CD14-positive monocyte (primary cell): ENCODE data around the gene ROBO4. TPM values are rescaled to one million over a fixed set of nuclear protein-coding genes. Genes with fewer than 3 reads are reported as not detected.

Source experiments
- DNase-seq, 3 donors: peaks; one replicate each; pipeline ENCODE4 v3.0.0-alpha.2; 2011 to 2022
- H2AFZ ChIP-seq: 2 replicates; pipeline ENCODE4 v1.6.0; 2012; ENCODE audit warnings: mild to moderate bottlenecking, low read depth, low read length, inconsistent platforms; ENCODE audit not compliant: insufficient read depth, poor library complexity, severe bottlenecking
- H3K27ac ChIP-seq, 2 donors: 1 replicate in 1 of 2; 2 replicates in 1 of 2; pipeline ENCODE4 v1.5.1; 2012 to 2013; ENCODE audit warnings: low read length in 2 of 2, control low read depth in 1 of 2, inconsistent platforms in 1 of 2, low read depth in 1 of 2, mild to moderate bottlenecking in 1 of 2
- H3K27me3 ChIP-seq, 2 donors: one replicate each; pipeline versions ENCODE4 v1.6.0 to v1.6.1; 2011 to 2013; ENCODE audit warnings: low read length in 2 of 2; ENCODE audit not compliant: control insufficient read depth in 2 of 2, insufficient read depth in 2 of 2
- H3K36me3 ChIP-seq, 2 donors: replicated peaks in 1 of 2; 1 replicate in 1 of 2; 2 replicates in 1 of 2; pipeline versions ENCODE4 v1.5.1 to v1.6.1; 2012 to 2013; ENCODE audit warnings: low read length in 2 of 2, control low read depth in 1 of 2, inconsistent platforms in 1 of 2, mild to moderate bottlenecking in 1 of 2; ENCODE audit not compliant: insufficient read depth in 2 of 2, control insufficient read depth in 1 of 2
- H3K4me1 ChIP-seq, 2 donors: 1 replicate in 1 of 2; 2 replicates in 1 of 2; pipeline versions ENCODE4 v1.5.1 to v1.6.1; 2012 to 2013; ENCODE audit warnings: low read length in 2 of 2, control low read depth in 1 of 2, inconsistent platforms in 1 of 2, mild to moderate bottlenecking in 1 of 2, moderate library complexity in 1 of 2; ENCODE audit not compliant: insufficient read depth in 2 of 2, control insufficient read depth in 1 of 2
- H3K4me2 ChIP-seq: replicated peaks from 2 replicates; pipeline ENCODE3; 2012; ENCODE audit warnings: low read length, moderate library complexity, mild to moderate bottlenecking; ENCODE audit not compliant: poor library complexity, severe bottlenecking; ENCODE audit errors: extremely low read depth
- H3K4me3 ChIP-seq, 3 experiments: fragments of 200-600 bp in 1 of 3; sonication (generic) in 1 of 3; replicated peaks in 1 of 3; 1 replicate in 2 of 3; 2 replicates in 1 of 3; pipeline ENCODE4 v1.5.1; 2011 to 2013; ENCODE audit warnings: low read length in 3 of 3, mild to moderate bottlenecking in 3 of 3, control low read depth in 2 of 3, low read depth in 2 of 3, inconsistent platforms in 1 of 3, moderate library complexity in 1 of 3
- H3K79me2 ChIP-seq: 2 replicates; pipeline ENCODE4 v1.6.0; 2012; ENCODE audit warnings: mild to moderate bottlenecking, control low read depth, inconsistent platforms, low read length, moderate library complexity; ENCODE audit not compliant: insufficient read depth
- H3K9ac ChIP-seq: 2 replicates; pipeline ENCODE4 v1.6.0; 2017; ENCODE audit warnings: low read length, mild to moderate bottlenecking; ENCODE audit not compliant: insufficient read depth, poor library complexity, severe bottlenecking
- H3K9me3 ChIP-seq, 2 donors: replicated peaks in 1 of 2; 1 replicate in 1 of 2; 2 replicates in 1 of 2; pipeline versions ENCODE4 v1.5.1 to v1.6.1; 2012 to 2013; ENCODE audit warnings: low read length in 2 of 2, control low read depth in 1 of 2; ENCODE audit not compliant: control insufficient read depth in 1 of 2, insufficient read depth in 1 of 2
- H4K20me1 ChIP-seq: 2 replicates; pipeline ENCODE4 v1.6.0; 2012; ENCODE audit warnings: mild to moderate bottlenecking, low read length, control low read depth, moderate library complexity; ENCODE audit not compliant: insufficient read depth
- H3K27ac Mint-ChIP-seq, 7 donors: one replicate each; pipeline ENCODE4 v1.8.0; 2020; ENCODE audit warnings: mild to moderate bottlenecking in 7 of 7, mixed read lengths in 7 of 7, moderate library complexity in 6 of 7, inconsistent platforms in 2 of 7
- H3K27me3 Mint-ChIP-seq, 3 donors: one replicate each; pipeline ENCODE4 v1.8.0; 2021 to 2022; ENCODE audit warnings: low read depth in 3 of 3, mild to moderate bottlenecking in 3 of 3, mixed read lengths in 3 of 3, moderate library complexity in 3 of 3, inconsistent platforms in 1 of 3
- H3K36me3 Mint-ChIP-seq, 2 donors: one replicate each; pipeline ENCODE4 v1.8.0; 2020; ENCODE audit warnings: mixed read lengths in 2 of 2, inconsistent platforms in 1 of 2, mild to moderate bottlenecking in 1 of 2
- H3K4me1 Mint-ChIP-seq: one replicate; pipeline ENCODE4 v1.8.0; 2020; ENCODE audit warnings: mild to moderate bottlenecking, mixed read lengths
- H3K4me3 Mint-ChIP-seq, 2 donors: one replicate each; pipeline ENCODE4 v1.8.0; 2020; ENCODE audit warnings: mild to moderate bottlenecking in 2 of 2, mixed read lengths in 2 of 2, moderate library complexity in 1 of 2
- H3K9me3 Mint-ChIP-seq, 7 donors: one replicate each; pipeline ENCODE4 v1.8.0; 2020 to 2022; ENCODE audit warnings: mixed read lengths in 7 of 7, mild to moderate bottlenecking in 6 of 7, moderate library complexity in 6 of 7, inconsistent platforms in 2 of 7
- CTCF ChIP-seq: fragments of 200-600 bp; IDR thresholded peaks from one replicate; pipeline ENCODE4 v1.8.0; 2022; ENCODE audit warnings: antibody characterized with exemption, mild to moderate bottlenecking
- WGBS: methylation state at CpG from one replicate; pipeline ENCODE4 v1.1.5; 2013; ENCODE audit warnings: missing lambda C conversion rate; ENCODE audit not compliant: insufficient coverage; 5-methylcytosine and 5-hydroxymethylcytosine counted together
- intact Hi-C, 2 donors: fragments of 100-400 bp; cut with micrococcal nuclease; formaldehyde crosslinking; loops; one replicate each; pipeline versions ENCODE4 v1.15.0 to v1.15.1; 2023
- polyA plus RNA-seq, 3 donors: library from polyadenylated mRNA; depleted of rRNA in 1 of 3; unstranded in 2 of 3; stranded (reverse) in 1 of 3; fragments of 300-500 nt in 2 of 3; fragments of >200 nt in 1 of 3; fragmentation: Illumina TruSeq in 2 of 3; gene quantifications; 1 replicate in 2 of 3; 2 replicates in 1 of 3; pipeline ENCODE4 v1.2.3, GENCODE V29; 2012 to 2021

Gene ROBO4
- polyA plus RNA-seq, 3 donors: 0.19 to 0.20 TPM; not detected in 1

DNA sequence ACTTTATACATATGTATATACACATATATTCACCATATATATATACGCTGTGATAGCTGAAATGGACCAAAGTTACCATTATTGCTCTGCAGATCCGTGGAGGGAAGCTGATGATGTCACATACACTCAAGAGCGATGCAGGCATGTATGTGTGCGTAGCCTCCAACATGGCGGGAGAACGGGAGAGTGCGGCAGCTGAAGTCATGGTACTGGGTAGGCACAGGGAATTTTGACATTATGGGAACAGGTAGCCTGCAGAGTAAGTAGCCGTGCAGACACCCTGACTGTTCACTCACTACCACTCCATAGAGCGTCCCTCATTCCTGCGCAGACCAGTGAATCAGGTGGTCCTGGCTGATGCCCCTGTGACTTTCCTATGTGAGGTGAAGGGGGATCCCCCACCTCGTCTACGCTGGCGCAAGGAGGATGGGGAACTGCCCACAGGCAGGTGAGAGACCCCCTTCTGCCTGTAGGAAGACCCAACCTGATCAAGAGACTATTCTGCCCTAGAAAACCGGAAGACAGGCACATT, 27.7 kb downstream of the ROBO4 start:
- no peaks in the 10 kb centered on the region for H3K36me3 ChIP-seq
- no peak for TF ChIP-seq CTCF
- H3K4me2 ChIP-seq: no peak overlapping the region
- H3K27me3 Mint-ChIP-seq: peaks cover 86 to 92% (median 88%) of the 10 kb centered on the region in 3 donors
- H4K20me1 ChIP-seq: no peaks in the 10 kb centered on the region
- H3K27me3 ChIP-seq: peaks cover 63 to 99% of the 10 kb centered on the region in 2 donors
- H3K9ac ChIP-seq: no peak overlapping the region
- no peak overlapping the region for H3K4me3 ChIP-seq
- peaks cover 4 to 17% of the 10 kb centered on the region in 2 donors for H3K4me1 ChIP-seq
- no peak overlapping the region for H3K27ac ChIP-seq
- no peaks in the 10 kb centered on the region for H3K79me2 ChIP-seq
- H2AFZ ChIP-seq: no peak overlapping the region
- 74% methylated on average over 4 of the region's 14 CpGs for WGBS
- peak overlapping the region in 1 of 2 donors; percentile 89 for H3K4me3 Mint-ChIP-seq
- H3K9me3 Mint-ChIP-seq: peaks cover 0 to 19% (median 4%) of the 10 kb centered on the region in 7 donors
- DNase-seq: no peak
- H3K36me3 Mint-ChIP-seq: peaks cover 0 to 6% of the 10 kb centered on the region in 2 donors
- no peak overlapping the region for H3K27ac Mint-ChIP-seq
- intact Hi-C loops: no loop called here
- H3K9me3 ChIP-seq: peaks cover 0 to 35% of the 10 kb centered on the region in 2 donors
- H3K4me1 Mint-ChIP-seq: peaks cover 31% of the 10 kb centered on the region

DNA sequence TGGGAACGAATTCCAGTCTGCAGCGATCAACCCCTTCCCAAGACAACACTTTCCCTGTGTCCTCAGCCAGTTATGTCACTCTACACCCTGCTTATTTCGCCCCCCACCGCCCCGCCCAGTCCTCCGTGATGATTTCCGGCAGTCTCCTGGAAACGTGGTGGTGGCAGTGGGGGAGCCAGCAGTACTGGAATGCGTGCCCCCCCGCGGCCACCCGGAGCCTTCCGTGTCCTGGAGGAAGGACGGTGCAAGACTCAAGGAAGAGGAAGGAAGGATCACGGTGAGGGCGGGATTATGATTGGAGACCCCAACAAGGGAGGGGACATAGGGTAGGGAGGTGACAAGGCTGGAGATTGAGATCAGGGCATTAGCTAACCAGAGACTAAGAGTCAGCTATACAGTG, 28.3 kb downstream of the ROBO4 start:
- Mint-ChIP-seq H3K36me3 (peaks cover 0 to 6% of the 10 kb centered on the region in 2 donors), H3K4me3 (peak overlapping the region in 1 of 2 donors; percentile 89), H3K27ac (no peak overlapping the region), H3K9me3 (peaks cover 0 to 18% (median 4%) of the 10 kb centered on the region in 7 donors), H3K27me3 (peaks cover 88 to 95% (median 89%) of the 10 kb centered on the region in 3 donors), H3K4me1 (peaks cover 31% of the 10 kb centered on the region)
- H3K27ac ChIP-seq: no peak overlapping the region
- peaks cover 0 to 40% of the 10 kb centered on the region in 2 donors for H3K9me3 ChIP-seq
- no peak for DNase-seq
- no peaks in the 10 kb centered on the region for H3K79me2 ChIP-seq
- H3K4me2 ChIP-seq: no peak overlapping the region
- no peak overlapping the region for H2AFZ ChIP-seq
- H3K27me3 ChIP-seq: peaks cover 69 to 99% of the 10 kb centered on the region in 2 donors
- 0% methylated on average over 11 of the region's 16 CpGs for WGBS
- no peaks in the 10 kb centered on the region for H3K36me3 ChIP-seq
- H4K20me1 ChIP-seq: no peaks in the 10 kb centered on the region
- H3K4me1 ChIP-seq: peaks cover 4 to 17% of the 10 kb centered on the region in 2 donors
- intact Hi-C loops: no loop called here
- H3K4me3 ChIP-seq: no peak overlapping the region
- TF ChIP-seq CTCF: no peak
- H3K9ac ChIP-seq: no peak overlapping the region
